HepG2 (cell line): ENCODE data around the gene PNMA8C.

Source experiments
- DZIP1 ChIP-seq: sonication (generic); formaldehyde crosslinking; IDR thresholded peaks from 2 replicates; pipeline ENCODE4 v1.5.0; 2020; ENCODE audit warnings: mild to moderate bottlenecking, missing genetic modification reagents
- ERF ChIP-seq: IDR thresholded peaks from 2 replicates; pipeline ENCODE4 v1.6.1; 2018; ENCODE audit warnings: missing biosample characterization, missing genetic modification reagents
- EZH2 ChIP-seq: conservative IDR thresholded peaks from 2 replicates; pipeline ENCODE4 v1.6.1; 2012; ENCODE audit warnings: mild to moderate bottlenecking, low read depth, low read length, moderate library complexity
- KDM1A ChIP-seq: IDR thresholded peaks from 2 replicates; pipeline ENCODE4 v1.6.1; 2016; ENCODE audit warnings: missing compliant biosample characterization
- NR1H2 ChIP-seq: sonication (generic); formaldehyde crosslinking; IDR thresholded peaks from 2 replicates; pipeline ENCODE4 v1.8.1; 2022; ENCODE audit warnings: low read depth, missing genetic modification reagents, borderline replicate concordance
- SRSF9 ChIP-seq: fragments of 200-400 bp; formaldehyde crosslinking; IDR thresholded peaks from 2 replicates; pipeline ENCODE4 v1.6.1; 2018; ENCODE audit warnings: borderline replicate concordance, mild to moderate bottlenecking, low read depth, low read length; ENCODE audit not compliant: insufficient read depth, poor library complexity, severe bottlenecking
- THRA ChIP-seq: sonication (generic); formaldehyde crosslinking; IDR thresholded peaks from 2 replicates; pipeline ENCODE4 v1.4.0; 2020; ENCODE audit warnings: missing genetic modification reagents, borderline replicate concordance
- ZNF230 ChIP-seq: sonication (generic); formaldehyde crosslinking; IDR thresholded peaks from 2 replicates; pipeline ENCODE4 v1.4.0; 2020; ENCODE audit warnings: mild to moderate bottlenecking, missing genetic modification reagents
- TF ChIP-seq, protein P1 (sequence below): sonication (generic); formaldehyde crosslinking; IDR thresholded peaks from 2 replicates; pipeline ENCODE4 v1.4.0; 2020; ENCODE audit warnings: mild to moderate bottlenecking, missing genetic modification reagents, borderline replicate concordance
- TF ChIP-seq, protein P2 (sequence below): sonication (generic); formaldehyde crosslinking; IDR thresholded peaks from 2 replicates; pipeline ENCODE4 v1.5.0; 2020; ENCODE audit warnings: mild to moderate bottlenecking, missing genetic modification reagents, moderate library complexity
- TF ChIP-seq, protein P3 (sequence below): sonication (generic); formaldehyde crosslinking; IDR thresholded peaks from 2 replicates; pipeline ENCODE4 v1.5.0; 2020; ENCODE audit warnings: mild to moderate bottlenecking, missing genetic modification reagents, borderline replicate concordance
- TF ChIP-seq, protein P4 (sequence below): sonication (generic); formaldehyde crosslinking; IDR thresholded peaks from 2 replicates; pipeline ENCODE4 v1.8.1; 2022; ENCODE audit warnings: low read depth, mild to moderate bottlenecking, missing genetic modification reagents

DNA sequence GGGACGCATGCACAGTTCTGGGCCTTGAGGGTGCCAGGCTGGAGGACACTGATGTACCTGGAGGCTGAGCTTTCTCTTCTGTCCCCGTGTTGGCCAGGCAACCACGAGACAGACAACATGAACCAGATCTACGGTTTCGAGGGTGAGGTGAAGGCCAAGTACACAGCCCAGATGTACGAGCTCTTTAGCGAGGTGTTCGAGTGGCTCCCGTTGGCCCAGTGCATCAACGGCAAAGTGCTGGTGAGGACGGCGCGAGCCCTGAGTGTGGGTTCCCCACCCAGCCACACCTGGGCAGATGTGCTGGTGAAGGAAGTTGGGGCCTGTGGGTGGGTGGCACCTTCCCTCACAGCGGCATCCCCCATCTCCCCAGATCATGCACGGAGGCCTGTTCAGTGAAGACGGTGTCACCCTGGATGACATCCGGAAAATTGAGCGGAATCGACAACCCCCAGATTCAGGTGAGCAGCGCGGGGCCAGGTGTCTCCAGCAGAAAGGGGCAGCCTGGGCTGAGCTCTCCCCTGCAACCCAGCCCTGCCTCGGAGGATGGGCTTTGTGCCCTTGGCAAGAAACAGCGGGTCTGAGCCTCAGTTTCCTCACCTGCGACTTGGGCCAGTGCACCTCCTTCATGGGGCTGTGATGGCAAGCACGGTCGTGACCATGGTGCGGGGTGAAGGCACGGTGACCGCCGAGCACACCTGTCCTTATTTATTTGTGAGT is 41.6 kb downstream of the PNMA8C start:
- TF ChIP-seq NR1H2, result no peak
- no peak for TF ChIP-seq KDM1A (CRISPR knock-in tag)
- TF ChIP-seq, protein P1, sequence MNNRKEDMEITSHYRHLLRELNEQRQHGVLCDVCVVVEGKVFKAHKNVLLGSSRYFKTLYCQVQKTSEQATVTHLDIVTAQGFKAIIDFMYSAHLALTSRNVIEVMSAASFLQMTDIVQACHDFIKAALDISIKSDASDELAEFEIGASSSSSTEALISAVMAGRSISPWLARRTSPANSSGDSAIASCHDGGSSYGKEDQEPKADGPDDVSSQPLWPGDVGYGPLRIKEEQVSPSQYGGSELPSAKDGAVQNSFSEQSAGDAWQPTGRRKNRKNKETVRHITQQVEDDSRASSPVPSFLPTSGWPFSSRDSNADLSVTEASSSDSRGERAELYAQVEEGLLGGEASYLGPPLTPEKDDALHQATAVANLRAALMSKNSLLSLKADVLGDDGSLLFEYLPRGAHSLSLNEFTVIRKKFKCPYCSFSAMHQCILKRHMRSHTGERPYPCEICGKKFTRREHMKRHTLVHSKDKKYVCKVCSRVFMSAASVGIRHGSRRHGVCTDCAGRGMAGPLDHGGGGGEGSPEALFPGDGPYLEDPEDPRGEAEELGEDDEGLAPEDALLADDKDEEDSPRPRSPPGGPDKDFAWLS (CRISPR knock-in tag), result no peak
- TF ChIP-seq ERF (CRISPR knock-in tag), result no peak
- no peak for TF ChIP-seq ZNF230 (CRISPR knock-in tag)
- TF ChIP-seq, protein P2, sequence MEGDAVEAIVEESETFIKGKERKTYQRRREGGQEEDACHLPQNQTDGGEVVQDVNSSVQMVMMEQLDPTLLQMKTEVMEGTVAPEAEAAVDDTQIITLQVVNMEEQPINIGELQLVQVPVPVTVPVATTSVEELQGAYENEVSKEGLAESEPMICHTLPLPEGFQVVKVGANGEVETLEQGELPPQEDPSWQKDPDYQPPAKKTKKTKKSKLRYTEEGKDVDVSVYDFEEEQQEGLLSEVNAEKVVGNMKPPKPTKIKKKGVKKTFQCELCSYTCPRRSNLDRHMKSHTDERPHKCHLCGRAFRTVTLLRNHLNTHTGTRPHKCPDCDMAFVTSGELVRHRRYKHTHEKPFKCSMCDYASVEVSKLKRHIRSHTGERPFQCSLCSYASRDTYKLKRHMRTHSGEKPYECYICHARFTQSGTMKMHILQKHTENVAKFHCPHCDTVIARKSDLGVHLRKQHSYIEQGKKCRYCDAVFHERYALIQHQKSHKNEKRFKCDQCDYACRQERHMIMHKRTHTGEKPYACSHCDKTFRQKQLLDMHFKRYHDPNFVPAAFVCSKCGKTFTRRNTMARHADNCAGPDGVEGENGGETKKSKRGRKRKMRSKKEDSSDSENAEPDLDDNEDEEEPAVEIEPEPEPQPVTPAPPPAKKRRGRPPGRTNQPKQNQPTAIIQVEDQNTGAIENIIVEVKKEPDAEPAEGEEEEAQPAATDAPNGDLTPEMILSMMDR, result no peak
- no peak for TF ChIP-seq SRSF9
- TF ChIP-seq, protein P3, sequence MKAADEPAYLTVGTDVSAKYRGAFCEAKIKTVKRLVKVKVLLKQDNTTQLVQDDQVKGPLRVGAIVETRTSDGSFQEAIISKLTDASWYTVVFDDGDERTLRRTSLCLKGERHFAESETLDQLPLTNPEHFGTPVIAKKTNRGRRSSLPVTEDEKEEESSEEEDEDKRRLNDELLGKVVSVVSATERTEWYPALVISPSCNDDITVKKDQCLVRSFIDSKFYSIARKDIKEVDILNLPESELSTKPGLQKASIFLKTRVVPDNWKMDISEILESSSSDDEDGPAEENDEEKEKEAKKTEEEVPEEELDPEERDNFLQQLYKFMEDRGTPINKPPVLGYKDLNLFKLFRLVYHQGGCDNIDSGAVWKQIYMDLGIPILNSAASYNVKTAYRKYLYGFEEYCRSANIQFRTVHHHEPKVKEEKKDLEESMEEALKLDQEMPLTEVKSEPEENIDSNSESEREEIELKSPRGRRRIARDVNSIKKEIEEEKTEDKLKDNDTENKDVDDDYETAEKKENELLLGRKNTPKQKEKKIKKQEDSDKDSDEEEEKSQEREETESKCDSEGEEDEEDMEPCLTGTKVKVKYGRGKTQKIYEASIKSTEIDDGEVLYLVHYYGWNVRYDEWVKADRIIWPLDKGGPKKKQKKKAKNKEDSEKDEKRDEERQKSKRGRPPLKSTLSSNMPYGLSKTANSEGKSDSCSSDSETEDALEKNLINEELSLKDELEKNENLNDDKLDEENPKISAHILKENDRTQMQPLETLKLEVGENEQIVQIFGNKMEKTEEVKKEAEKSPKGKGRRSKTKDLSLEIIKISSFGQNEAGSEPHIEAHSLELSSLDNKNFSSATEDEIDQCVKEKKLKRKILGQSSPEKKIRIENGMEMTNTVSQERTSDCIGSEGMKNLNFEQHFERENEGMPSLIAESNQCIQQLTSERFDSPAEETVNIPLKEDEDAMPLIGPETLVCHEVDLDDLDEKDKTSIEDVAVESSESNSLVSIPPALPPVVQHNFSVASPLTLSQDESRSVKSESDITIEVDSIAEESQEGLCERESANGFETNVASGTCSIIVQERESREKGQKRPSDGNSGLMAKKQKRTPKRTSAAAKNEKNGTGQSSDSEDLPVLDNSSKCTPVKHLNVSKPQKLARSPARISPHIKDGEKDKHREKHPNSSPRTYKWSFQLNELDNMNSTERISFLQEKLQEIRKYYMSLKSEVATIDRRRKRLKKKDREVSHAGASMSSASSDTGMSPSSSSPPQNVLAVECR, result no peak
- TF ChIP-seq, protein P4, sequence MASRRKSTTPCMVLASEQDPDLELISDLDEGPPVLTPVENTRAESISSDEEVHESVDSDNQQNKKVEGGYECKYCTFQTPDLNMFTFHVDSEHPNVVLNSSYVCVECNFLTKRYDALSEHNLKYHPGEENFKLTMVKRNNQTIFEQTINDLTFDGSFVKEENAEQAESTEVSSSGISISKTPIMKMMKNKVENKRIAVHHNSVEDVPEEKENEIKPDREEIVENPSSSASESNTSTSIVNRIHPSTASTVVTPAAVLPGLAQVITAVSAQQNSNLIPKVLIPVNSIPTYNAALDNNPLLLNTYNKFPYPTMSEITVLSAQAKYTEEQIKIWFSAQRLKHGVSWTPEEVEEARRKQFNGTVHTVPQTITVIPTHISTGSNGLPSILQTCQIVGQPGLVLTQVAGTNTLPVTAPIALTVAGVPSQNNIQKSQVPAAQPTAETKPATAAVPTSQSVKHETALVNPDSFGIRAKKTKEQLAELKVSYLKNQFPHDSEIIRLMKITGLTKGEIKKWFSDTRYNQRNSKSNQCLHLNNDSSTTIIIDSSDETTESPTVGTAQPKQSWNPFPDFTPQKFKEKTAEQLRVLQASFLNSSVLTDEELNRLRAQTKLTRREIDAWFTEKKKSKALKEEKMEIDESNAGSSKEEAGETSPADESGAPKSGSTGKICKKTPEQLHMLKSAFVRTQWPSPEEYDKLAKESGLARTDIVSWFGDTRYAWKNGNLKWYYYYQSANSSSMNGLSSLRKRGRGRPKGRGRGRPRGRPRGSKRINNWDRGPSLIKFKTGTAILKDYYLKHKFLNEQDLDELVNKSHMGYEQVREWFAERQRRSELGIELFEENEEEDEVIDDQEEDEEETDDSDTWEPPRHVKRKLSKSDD (CRISPR knock-in tag), result no peak
- TF ChIP-seq EZH2, result no peak
- TF ChIP-seq THRA (CRISPR knock-in tag), result no peak
- TF ChIP-seq DZIP1 (CRISPR knock-in tag), result no peak
